ENCODE data around the gene FAM240A. TPM values are rescaled to one million over a fixed set of nuclear protein-coding genes. Genes with fewer than 3 reads are reported as not detected.

Gene FAM240A
- total and polyA plus RNA-seq, 2 donors: not detected

GRCh38 chr3:46603446-46604046, 8.8 kb upstream of the FAM240A start:
- no peaks in the 10 kb centered on the region for H3K4me1 ChIP-seq (ENCODE audit: insufficient read depth)
- no peak overlapping the region for H3K27ac ChIP-seq (ENCODE audit: low read depth)
- WGBS: 58% methylated on average over 1 of the region's 1 CpG
- no peak overlapping the region for H3K4me3 ChIP-seq (ENCODE audit: low read depth, low read length)
- H3K36me3 ChIP-seq (ENCODE audit: insufficient read depth): no peaks in the 10 kb centered on the region
- DNase-seq (ENCODE audit: extremely low spot score): no peak

DNA sequence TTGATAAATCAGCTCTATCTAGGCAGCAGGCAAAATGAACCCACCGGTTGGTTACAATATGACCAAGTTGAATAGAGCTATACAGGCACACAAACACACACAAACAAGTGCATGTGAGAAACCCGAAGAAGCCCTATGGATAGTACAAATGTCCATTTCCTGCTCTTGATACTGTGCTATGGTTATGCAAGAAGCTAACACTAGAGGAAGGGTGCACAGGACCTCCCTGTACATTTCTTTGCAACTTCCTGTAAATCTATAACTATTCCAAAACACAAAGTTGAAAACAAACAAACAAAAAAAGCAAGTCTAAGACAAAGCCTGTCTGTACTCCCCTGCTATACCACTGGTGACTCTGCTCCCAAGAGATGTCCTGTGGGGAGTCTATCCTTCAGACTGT, 8.2 kb upstream of the FAM240A start:
- Histone ChIP-seq H3K4me1 (ENCODE audit: insufficient read depth) (no peaks in the 10 kb centered on the region), H3K27ac (ENCODE audit: low read depth) (no peak overlapping the region), H3K4me3 (ENCODE audit: low read depth, low read length) (no peak overlapping the region), H3K36me3 (ENCODE audit: insufficient read depth) (no peaks in the 10 kb centered on the region)
- 86% methylated on average over 2 of the region's 2 CpGs for WGBS
- DNase-seq (ENCODE audit: extremely low spot score): no peak

DNA sequence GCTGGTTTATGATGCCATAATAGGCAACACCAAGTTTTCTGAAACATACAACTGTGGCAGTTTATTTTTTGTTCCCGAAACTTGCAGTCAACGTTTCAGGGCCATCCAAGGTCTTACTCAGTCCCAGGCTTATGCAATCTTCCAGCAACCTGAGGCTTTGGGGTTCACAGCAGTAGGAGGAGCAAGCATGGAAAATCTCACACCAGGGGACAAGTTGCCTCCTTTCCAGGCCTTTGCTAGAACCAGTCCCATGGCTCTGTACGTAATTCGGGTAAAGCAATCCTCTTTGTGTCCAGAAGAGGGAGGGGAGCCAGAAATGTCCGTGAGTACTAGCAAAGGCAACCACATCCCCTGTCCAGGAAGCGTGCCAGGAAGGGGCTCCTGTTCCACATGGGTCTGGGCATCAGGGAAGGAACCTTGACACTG, 4.7 kb upstream of the FAM240A start:
- H3K4me3 ChIP-seq (ENCODE audit: low read depth, low read length): no peak overlapping the region
- no peak for DNase-seq (ENCODE audit: extremely low spot score)
- H3K27ac ChIP-seq (ENCODE audit: low read depth): no peak overlapping the region
- no peaks in the 10 kb centered on the region for H3K4me1 ChIP-seq (ENCODE audit: insufficient read depth)
- WGBS: 64% methylated on average over 6 of the region's 6 CpGs
- no peaks in the 10 kb centered on the region for H3K36me3 ChIP-seq (ENCODE audit: insufficient read depth)

GRCh38 chr3:46609212-46609721, 3.1 kb upstream of the FAM240A start:
- Histone ChIP-seq H3K27ac (ENCODE audit: low read depth) (no peak overlapping the region), H3K4me3 (ENCODE audit: low read depth, low read length) (no peak overlapping the region), H3K36me3 (ENCODE audit: insufficient read depth) (no peaks in the 10 kb centered on the region), H3K4me1 (ENCODE audit: insufficient read depth) (no peaks in the 10 kb centered on the region)
- no peak for DNase-seq (ENCODE audit: extremely low spot score)
- 74% methylated on average over 5 of the region's 5 CpGs for WGBS

GRCh38 chr3:46609944-46610722, 2.2 kb upstream of the FAM240A start:
- Histone ChIP-seq H3K4me3 (ENCODE audit: low read depth, low read length) (no peak overlapping the region), H3K4me1 (ENCODE audit: insufficient read depth) (no peaks in the 10 kb centered on the region), H3K36me3 (ENCODE audit: insufficient read depth) (no peaks in the 10 kb centered on the region), H3K27ac (ENCODE audit: low read depth) (no peak overlapping the region)
- no peak for DNase-seq (ENCODE audit: extremely low spot score)
- 75% methylated on average over 12 of the region's 12 CpGs for WGBS

GRCh38 chr3:46613313-46614005, 1.1 kb downstream of the FAM240A start:
- Histone ChIP-seq H3K4me3 (ENCODE audit: low read depth, low read length) (no peak overlapping the region), H3K36me3 (ENCODE audit: insufficient read depth) (no peaks in the 10 kb centered on the region), H3K27ac (ENCODE audit: low read depth) (no peak overlapping the region), H3K4me1 (ENCODE audit: insufficient read depth) (no peaks in the 10 kb centered on the region)
- no peak for DNase-seq (ENCODE audit: extremely low spot score)
- 83% methylated on average over 10 of the region's 10 CpGs for whole genome bisulfite sequencing

DNA sequence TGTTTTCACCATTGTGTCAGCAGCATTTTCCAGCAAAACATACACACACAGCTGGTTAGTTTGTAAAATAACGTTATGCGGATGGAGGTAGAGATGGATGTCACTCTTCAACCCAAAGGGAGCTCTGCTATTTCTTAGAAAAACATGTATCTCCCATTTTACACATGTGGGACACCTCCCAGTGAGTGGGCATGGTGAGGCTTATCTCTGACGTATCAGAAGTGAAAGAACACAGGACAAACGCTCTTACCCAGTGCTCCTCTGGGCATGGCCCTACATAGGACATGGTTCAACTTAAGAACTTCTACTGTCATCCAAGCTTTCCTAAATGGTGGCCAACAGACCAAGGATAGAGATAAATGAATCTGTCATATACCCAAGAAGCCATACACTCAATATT, 2.1 kb downstream of the FAM240A start:
- Histone ChIP-seq H3K36me3 (ENCODE audit: insufficient read depth) (no peaks in the 10 kb centered on the region), H3K4me1 (ENCODE audit: insufficient read depth) (no peaks in the 10 kb centered on the region), H3K4me3 (ENCODE audit: low read depth, low read length) (no peak overlapping the region), H3K27ac (ENCODE audit: low read depth) (no peak overlapping the region)
- no peak for DNase-seq (ENCODE audit: extremely low spot score)
- 86% methylated on average over 4 of the region's 4 CpGs for WGBS

DNA sequence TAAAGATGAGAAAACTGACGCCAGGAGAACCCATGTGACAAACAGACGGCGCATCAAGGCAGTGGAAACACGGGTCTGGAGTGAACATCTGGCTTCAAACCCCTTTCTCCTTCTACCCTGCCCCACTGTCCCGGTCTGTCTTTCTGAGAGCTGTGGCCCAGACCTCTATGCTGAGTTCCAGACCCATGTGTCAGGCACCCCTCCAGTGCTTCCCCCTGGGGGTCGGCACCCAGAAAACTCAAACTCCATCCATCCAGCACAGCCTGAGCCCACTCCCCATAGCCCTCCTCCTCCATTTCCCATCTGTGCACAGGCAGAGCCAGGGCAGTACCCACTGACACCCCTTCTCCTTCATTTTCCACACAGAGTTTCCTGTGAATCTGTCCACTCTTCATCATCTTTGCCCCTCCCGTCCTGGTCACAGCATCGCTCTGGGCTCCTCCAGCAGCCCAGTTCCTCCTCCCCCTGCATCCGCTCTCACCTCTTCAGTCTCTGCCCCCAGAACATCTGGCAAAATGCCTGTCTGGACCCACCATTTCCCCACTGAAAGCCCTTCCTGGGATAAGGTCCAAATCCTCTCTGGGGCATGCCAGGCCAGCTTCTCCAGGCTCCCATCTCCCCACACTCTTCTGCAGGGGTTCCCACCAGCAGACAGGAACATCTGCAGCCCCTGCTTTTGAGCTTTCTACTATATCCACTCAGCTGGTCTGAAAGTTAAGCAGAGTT, 2.9 kb downstream of the FAM240A start:
- Histone ChIP-seq H3K36me3 (ENCODE audit: insufficient read depth) (no peaks in the 10 kb centered on the region), H3K27ac (ENCODE audit: low read depth) (no peak overlapping the region), H3K4me1 (ENCODE audit: insufficient read depth) (no peaks in the 10 kb centered on the region), H3K4me3 (ENCODE audit: low read depth, low read length) (no peak overlapping the region)
- WGBS: 84% methylated on average over 9 of the region's 9 CpGs
- DNase-seq (ENCODE audit: extremely low spot score): no peak

DNA sequence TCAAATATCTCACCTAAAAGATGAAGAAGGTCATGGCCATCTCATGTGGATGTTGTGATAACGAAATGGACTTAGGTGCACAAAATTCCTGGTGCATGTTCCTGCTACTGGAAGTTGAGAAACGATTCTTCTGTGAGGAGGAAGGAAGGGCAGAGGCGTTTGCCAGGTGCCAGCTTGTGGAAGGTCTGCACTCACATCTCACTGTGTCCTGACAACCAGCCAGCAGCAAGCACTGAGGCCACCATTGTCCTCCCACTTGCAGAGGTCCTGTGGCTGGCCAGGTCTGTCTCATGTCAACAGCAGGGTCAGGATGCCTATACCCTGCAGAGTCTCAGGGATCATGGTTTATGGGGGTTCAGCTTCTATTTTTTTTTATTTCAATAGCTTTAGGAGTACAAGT, 3.7 kb downstream of the FAM240A start:
- WGBS: 59% methylated on average over 3 of the region's 3 CpGs
- H3K27ac ChIP-seq (ENCODE audit: low read depth): no peak overlapping the region
- no peak for DNase-seq (ENCODE audit: extremely low spot score)
- no peak overlapping the region for H3K4me3 ChIP-seq (ENCODE audit: low read depth, low read length)
- H3K36me3 ChIP-seq (ENCODE audit: insufficient read depth): no peaks in the 10 kb centered on the region
- no peaks in the 10 kb centered on the region for H3K4me1 ChIP-seq (ENCODE audit: insufficient read depth)

DNA sequence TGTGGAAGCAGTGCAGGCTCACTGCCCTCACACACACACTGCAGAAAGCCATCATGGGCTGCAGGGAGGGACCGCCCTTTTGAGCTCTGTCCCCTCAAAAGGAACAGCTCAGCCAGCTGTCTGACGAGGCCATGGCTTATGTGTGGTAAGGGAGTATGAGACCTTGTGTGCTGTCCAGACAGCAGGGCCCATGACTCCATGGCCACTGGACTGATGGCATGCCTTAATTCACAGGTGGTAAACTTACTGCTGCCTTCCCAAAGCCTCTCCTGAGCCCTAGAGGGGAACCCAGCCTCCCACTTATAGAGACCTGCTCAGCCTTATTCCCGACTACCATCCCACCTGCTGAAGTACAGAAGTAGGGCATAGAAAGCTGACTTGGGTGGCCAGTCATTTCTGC, 5.6 kb downstream of the FAM240A start:
- H3K4me3 ChIP-seq (ENCODE audit: low read depth, low read length): no peak overlapping the region
- no peak overlapping the region for H3K27ac ChIP-seq (ENCODE audit: low read depth)
- 96% methylated on average over 3 of the region's 3 CpGs for WGBS
- no peaks in the 10 kb centered on the region for H3K36me3 ChIP-seq (ENCODE audit: insufficient read depth)
- no peaks in the 10 kb centered on the region for H3K4me1 ChIP-seq (ENCODE audit: insufficient read depth)
- DNase-seq (ENCODE audit: extremely low spot score): no peak

DNA sequence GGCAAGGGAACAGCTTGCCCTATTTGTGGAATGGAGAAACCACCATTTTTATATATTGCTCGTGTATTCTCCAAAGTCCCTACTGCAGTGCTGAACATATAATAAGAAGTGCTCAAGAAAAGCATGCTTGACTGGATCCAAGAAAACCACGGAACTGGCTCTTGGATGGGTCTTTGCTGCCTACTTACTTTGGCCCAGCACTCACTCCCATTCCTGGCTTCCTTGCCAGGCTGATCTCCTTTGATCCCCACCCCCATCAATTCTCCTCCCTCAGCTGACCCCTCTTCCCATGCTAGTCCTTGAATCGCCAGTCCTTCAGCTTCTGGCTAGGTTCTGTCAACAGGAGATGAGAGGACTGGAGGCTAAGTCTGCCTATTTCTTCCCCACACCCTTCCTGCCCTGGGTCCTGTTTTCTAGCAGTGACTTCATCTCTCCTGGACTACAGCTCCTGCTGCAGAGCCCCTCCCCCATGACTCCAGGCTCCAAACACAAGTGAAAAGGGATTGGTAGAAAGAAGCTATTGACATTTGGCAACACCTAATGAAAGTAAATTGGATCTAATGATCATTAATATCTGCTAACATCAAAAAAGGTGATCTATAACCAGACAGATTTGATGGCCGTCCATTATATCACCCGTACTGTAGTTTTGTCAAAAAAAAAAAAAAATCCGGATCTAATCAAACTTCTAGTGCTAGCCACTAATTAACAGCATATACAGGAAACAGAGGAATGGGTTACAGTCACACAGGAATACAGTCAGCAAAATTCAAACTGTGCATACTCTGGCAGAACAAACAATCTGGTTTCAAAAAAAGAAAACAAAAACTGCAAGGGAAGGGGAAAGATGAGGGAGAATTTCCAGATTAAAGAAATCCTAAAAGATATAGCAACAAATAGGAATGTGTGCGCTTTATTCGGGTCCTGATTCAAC, 7.8 kb downstream of the FAM240A start:
- WGBS: 70% methylated on average over 8 of the region's 8 CpGs
- no peak overlapping the region for H3K4me3 ChIP-seq (ENCODE audit: low read depth, low read length)
- no peaks in the 10 kb centered on the region for H3K36me3 ChIP-seq (ENCODE audit: insufficient read depth)
- no peak overlapping the region for H3K27ac ChIP-seq (ENCODE audit: low read depth)
- no peak for DNase-seq (ENCODE audit: extremely low spot score)
- no peaks in the 10 kb centered on the region for H3K4me1 ChIP-seq (ENCODE audit: insufficient read depth)

- no peaks in the 10 kb centered on the region for H3K4me1 ChIP-seq (ENCODE audit: insufficient read depth)
- no peak for DNase-seq (ENCODE audit: extremely low spot score)
- no peak overlapping the region for H3K4me3 ChIP-seq (ENCODE audit: low read depth, low read length)
- no peak overlapping the region for H3K27ac ChIP-seq (ENCODE audit: low read depth)
- WGBS: 56% methylated on average over 2 of the region's 2 CpGs
- H3K36me3 ChIP-seq (ENCODE audit: insufficient read depth): no peaks in the 10 kb centered on the region
Observed at GRCh38 chr3:46624533-46624932, 12.2 kb downstream of the FAM240A start.

All from urinary bladder (tissue), 4 donors.